GM04504 (cell line): ENCODE data around the gene AKAP13.
"Not testable (repeated sequence)": the region's sequence is repeated elsewhere in the genome, so short reads cannot be mapped to it uniquely, and the experiment has no call there.

Experiments used
- DNase-seq: peaks from one replicate; pipeline ENCODE4 v3.0.0-alpha.2; 2012; ENCODE audit warnings: low read depth

AKAP13 gene

DNA sequence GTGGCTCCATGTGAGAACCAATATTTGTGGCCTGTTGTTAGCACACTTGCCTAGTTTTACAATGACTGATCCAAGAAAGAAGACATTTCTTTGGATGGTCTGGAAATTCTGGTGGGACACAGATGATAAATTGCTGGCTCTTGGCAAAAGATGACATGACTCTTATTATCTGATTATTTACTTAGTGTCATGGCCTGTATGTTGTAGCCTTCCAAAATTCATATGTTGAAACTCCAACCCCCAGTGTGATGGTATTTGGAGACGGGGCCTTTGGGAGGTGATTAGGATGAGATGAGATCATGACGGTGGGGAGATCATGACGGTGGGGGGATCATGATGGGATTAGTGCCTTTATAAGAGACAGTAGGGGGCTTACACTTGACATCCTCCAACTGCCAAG lies 30.0 kb upstream of the AKAP13 start:
- DNase-seq: no peak

DNA sequence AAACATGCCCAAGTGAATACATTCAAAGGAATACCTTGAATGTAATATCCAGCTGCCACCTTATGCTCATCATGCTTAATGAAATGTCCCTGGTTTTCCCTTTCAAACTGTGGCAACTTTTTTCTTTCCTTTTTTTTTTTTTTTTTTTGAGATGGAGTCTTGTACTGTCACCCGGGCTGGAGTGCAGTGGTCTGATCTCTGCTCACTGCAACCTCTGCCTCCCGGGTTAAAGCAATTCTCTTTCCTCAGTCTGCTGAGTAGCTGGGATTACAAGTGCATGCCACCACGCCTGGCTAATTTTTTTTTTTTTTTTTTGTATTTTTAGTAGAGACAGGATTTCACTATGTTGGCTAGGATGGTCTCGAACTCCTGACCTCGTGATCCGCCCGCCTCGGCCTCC lies 28.9 kb upstream of the AKAP13 start:
- DNase-seq: not testable (repeated sequence)

DNA sequence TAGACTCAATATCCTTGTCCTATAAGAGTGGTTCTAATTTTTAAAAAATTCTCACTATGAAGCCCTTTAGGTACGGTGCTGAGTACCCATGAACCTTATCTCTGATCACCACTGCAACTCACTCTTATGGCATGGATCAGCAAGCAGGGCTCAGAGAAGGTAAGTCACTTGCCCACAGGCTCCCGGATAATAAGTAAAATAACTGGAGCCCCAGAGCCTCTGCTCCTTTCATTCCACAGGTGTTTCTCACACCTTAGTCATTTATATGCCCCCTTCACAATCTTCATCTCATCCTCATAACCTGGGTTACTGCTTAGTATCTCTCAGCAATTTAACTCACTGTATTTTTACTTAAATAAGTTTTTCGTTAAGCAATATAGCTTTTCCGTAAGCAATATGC lies 28.4 kb upstream of the AKAP13 start:
- no peak for DNase-seq

GRCh38 chr15:85353516-85353915 lies 26.9 kb upstream of the AKAP13 start:
- DNase-seq: no peak

DNA sequence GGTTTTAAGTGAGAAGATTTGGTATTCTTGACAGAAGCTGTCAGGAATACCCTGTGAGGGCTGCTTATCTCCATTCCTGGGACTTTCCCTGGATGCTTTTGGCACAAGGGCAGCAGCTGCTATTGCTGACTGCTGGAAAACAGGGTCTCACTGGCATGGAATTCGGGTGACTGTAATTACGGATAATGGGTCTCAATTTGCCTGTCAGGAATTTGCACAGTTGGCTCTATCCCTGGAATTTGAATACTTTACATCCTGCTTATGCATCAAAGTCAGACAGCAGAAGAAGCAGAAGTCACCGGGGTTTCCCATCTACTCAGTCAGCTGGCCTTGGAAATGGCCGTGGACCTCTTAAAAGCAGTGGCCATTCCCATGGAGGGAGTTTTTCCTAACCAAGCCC lies 25.9 kb upstream of the AKAP13 start:
- no peak for DNase-seq

- DNase-seq: no peak
These were observed 25.5 kb upstream of the AKAP13 start for GRCh38 chr15:85354948-85355347.

DNA sequence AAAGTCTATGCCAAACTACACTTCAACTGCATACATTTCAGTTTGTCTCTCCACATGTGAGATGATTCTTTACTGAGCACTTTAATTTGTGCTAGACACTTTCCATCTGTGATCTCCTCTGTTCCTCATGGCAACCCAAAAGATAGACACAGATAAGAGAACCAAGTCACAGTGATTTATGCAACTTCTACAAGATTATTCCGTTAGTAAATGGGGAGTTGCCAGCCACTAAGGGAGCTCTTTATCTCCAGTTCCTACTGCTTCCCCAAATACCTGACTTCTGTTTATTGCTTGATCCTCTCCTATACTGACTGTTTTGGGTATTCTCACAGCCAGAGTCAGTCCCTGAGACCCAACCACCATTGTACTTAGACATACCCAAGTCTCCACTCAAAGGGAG lies 24.1 kb upstream of the AKAP13 start:
- no peak for DNase-seq

- no peak for DNase-seq
These were observed 19.1 kb upstream of the AKAP13 start for GRCh38 chr15:85361323-85361722.

- DNase-seq: no peak
These were observed 17.8 kb upstream of the AKAP13 start for GRCh38 chr15:85362436-85363081.

DNA sequence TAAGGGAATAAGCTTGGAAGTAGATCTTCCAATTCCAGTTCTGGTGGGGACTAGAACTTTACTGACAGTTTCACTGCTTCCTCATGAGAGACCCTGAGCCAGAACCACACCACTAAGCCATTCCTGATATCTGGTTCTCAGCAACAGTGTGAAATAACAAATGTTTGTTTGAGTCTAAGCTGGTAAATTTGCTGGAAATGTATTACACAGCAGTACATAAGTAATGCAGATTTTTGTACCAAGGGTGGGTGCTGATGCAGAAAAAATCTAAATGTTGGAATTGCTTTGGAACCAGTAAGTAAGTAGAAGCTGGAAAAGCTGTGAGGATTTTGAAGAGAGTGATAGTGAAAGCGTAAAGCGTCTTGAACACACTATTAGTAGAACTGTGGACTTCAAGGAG lies 14.4 kb upstream of the AKAP13 start:
- DNase-seq: no peak

DNA sequence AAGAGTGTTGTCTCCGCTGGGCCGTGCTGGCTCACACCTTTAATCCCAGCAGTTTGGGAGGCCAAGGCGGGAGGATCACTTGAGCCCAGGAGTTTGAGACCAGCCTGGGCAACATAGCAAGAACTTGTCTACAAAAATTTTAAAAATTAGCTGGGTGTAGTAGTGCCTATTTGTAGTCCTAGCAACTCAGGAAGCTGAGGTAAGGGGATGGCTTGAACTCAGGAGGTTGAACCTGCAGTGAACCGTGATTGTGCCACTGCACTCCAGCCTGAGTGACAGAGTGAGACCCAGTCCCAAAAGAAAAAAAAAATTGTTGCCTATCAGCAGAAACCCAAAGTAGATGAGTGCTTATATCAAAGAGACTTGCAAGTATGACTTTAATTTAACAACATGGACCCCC lies 12.7 kb upstream of the AKAP13 start:
- no peak for DNase-seq

DNA sequence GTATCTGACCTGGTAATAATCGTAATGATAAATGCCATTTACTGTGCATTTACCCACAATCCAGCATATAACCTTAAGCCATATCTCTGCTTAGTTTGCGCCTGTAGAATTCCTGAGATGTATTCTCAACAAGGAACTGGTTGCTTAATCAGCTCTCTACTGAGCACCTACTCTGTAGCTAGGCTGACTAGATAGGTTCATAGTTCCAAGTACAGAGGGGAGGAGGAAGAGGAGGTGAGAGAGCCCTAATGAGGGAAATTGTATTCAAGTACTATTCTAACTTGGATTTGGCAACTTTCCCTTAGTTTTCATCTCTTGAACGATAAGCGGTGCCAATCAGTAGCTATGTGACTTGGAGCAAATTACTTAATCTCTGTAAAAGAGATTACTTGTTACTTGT lies 5.6 kb upstream of the AKAP13 start:
- DNase-seq: no peak

DNA sequence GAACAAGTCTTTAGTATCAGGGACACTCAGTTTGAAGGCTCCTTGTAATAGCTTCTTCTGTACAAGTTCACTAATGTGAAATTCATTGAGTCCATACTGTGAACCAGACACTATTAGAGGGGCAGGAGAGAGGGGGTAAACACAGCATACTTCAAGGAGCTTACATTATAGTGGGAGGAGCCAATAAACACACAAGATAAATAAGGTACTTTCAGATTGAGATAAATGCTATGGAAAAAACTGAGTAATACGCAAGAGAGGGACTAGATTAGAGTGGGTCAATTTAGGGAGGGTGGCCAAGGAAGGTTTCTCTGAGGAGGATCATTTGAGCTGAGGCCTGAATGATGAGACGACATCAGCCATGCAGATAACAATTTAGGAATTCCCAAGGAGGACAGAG lies 3.1 kb upstream of the AKAP13 start:
- no peak for DNase-seq

GRCh38 chr15:85377986-85378385 lies 2.4 kb upstream of the AKAP13 start:
- DNase-seq: no peak

- no peak for DNase-seq
These were observed 836 bp upstream of the AKAP13 start for GRCh38 chr15:85379403-85380131.

GRCh38 chr15:85380812-85381642 lies 624 bp downstream of the AKAP13 start:
- no peak for DNase-seq

DNA sequence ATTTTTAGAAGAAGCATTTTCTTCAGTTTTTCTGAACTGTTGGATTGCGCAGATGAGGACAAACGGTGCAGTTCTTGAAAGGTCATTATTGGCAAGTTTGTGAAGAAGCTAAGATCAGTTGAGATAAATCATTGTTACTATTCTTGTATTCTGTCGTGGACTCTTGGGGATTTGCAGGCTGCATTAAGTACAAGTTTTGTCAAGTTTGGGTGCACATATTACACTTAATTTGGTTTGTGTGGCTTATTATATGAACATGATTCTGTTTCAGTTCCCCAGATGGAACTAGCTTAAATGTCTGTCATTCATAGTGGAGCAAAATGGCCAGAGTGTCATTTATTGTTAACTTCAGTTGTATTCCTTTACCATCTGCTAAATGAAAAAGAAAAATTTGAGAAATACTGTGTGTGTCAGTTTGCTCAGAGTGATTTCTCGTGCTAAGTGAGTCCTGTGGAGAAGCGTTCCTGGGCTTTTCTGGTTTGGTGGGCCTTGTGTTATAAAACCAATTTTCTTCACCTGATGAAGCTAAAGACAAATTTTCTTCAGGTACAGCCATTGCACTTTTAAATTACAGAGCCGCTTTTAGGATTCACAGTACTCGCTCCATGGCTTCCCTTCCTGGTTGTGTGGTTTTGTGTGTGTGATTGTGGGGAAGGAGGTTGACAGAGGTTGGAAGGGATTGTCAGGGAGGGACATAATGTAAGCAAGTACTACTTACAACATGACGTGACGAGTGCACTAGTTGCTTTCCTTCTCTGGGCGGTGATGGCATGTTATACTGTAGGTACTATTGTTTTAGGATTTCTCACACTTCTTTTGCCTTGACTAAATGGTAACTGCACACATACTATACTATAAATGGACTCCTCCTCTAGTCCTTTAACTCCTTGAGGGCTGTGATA lies 1.7 kb downstream of the AKAP13 start:
- no peak for DNase-seq

DNA sequence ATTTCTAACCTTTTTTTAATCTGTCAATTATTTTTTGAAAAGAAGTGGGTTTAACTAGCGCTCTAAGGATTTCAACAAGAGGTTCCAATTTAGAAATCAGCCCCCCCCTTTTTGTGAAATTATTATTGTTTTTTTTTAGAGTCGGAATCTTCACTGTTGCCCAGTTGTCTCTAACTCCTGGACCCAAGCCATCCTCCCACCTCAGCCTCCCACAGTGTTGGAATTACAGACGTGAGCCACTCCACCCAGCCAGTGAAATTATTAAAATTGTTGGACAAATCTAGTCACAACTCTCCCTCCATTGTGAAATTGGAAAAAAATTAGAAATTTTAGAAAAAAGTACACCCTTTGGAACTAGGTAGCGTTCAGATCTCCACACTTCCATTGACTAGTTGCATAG lies 2.5 kb downstream of the AKAP13 start:
- no peak for DNase-seq

DNA sequence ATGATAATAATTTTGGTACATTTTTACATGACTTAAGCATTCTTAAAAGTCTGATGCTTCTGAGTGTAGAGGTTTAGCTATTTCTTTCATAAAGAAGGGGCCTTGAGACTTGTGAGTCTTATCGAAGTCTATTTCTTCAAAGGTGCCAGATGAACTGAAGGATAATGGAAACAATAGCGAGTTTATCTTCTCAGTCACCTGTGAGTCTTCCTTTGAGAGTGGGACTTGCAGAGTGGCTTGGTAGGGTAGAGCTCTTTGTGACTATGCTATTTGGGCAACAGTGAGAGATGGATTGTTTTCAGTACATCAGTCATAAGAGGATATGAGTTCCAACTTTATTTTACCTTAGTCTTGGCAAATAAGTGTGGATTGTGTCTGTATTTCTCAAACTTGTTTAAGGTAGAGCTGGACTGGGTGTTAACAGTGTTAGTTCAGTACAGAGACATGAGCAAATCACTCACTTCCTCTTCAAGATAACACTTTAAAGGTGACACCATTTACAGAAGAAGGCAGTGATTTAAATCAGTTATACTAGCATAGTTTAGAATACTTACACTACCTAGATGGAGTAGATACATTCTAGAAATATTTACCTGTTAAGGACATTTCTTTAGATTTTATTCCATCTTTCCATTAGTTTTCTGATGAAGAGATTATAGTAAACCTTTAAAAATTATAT lies 3.2 kb downstream of the AKAP13 start:
- no peak for DNase-seq

- DNase-seq: no peak
These were observed 5.9 kb downstream of the AKAP13 start for GRCh38 chr15:85386261-85386660.

- no peak for DNase-seq
These were observed 8.3 kb downstream of the AKAP13 start for GRCh38 chr15:85388566-85389305.
